T-helper 1 cell treated with Interleukin-12 subunit alpha and Interleukin-12 subunit beta and Interleukin-4 antibody, amounts not matched to agents 30 μg/mL and 1 μg/mL, for 36 hours (primary cell): ENCODE results near the gene IMP4.
A peak's percentile ranks its signal among the peaks of the same experiment; 100 is the strongest.

Experiments used
- H3K27ac Mint-ChIP-seq: one replicate; pipeline ENCODE4 v1.8.0; 2021; ENCODE audit warnings: mild to moderate bottlenecking, mixed read lengths
- H3K27me3 Mint-ChIP-seq: one replicate; pipeline ENCODE4 v1.8.0; 2021; ENCODE audit warnings: low read depth, mixed read lengths
- H3K36me3 Mint-ChIP-seq: one replicate; pipeline ENCODE4 v1.8.0; 2021; ENCODE audit warnings: low read depth, mixed read lengths
- H3K4me1 Mint-ChIP-seq: one replicate; pipeline ENCODE4 v1.8.0; 2021; ENCODE audit warnings: low read depth, mixed read lengths
- H3K4me3 Mint-ChIP-seq: one replicate; pipeline ENCODE4 v1.8.0; 2021; ENCODE audit warnings: mild to moderate bottlenecking, moderate library complexity, mixed read lengths
- H3K9me3 Mint-ChIP-seq: one replicate; pipeline ENCODE4 v1.8.0; 2021; ENCODE audit warnings: mixed read lengths

The IMP4 gene

GRCh38 chr2:130342533-130343275 is at the start of gene IMP4:
TSS of gene IMP4 (plus strand) at chr2:130342897. CDS start at chr2:130342933, 36 bp downstream.
- H3K36me3 Mint-ChIP-seq, result peaks cover 46% of the 10 kb centered on the region
- H3K9me3 Mint-ChIP-seq, result no peaks in the 10 kb centered on the region
- peaks cover 22% of the 10 kb centered on the region for H3K4me1 Mint-ChIP-seq
- peak within 1 kb of the TSS; percentile 99 for H3K27ac Mint-ChIP-seq
- H3K4me3 Mint-ChIP-seq, result peak within 1 kb of the TSS; percentile 100
- no peaks in the 10 kb centered on the region for H3K27me3 Mint-ChIP-seq

- Mint-ChIP-seq H3K27me3 (peaks cover 16% of the 10 kb centered on the region), H3K4me3 (no peak overlapping the region), H3K27ac (no peak overlapping the region), H3K9me3 (no peaks in the 10 kb centered on the region), H3K4me1 (no peaks in the 10 kb centered on the region), H3K36me3 (no peaks in the 10 kb centered on the region)
Measured at GRCh38 chr2:130300258-130300969, 42.3 kb upstream of the IMP4 start.

GRCh38 chr2:130300970-130301348 is 41.7 kb upstream of the IMP4 start:
- Mint-ChIP-seq H3K36me3 (no peaks in the 10 kb centered on the region), H3K27ac (no peak overlapping the region), H3K4me1 (no peaks in the 10 kb centered on the region), H3K4me3 (no peak overlapping the region), H3K27me3 (peaks cover 16% of the 10 kb centered on the region), H3K9me3 (no peaks in the 10 kb centered on the region)

- H3K4me1 Mint-ChIP-seq, result no peaks in the 10 kb centered on the region
- H3K27ac Mint-ChIP-seq, result no peak overlapping the region
- peaks cover 22% of the 10 kb centered on the region for H3K27me3 Mint-ChIP-seq
- no peak overlapping the region for H3K4me3 Mint-ChIP-seq
- H3K36me3 Mint-ChIP-seq, result no peaks in the 10 kb centered on the region
- H3K9me3 Mint-ChIP-seq, result no peaks in the 10 kb centered on the region
Measured at GRCh38 chr2:130302164-130302886, 40.4 kb upstream of the IMP4 start.

GRCh38 chr2:130303169-130303568 is 39.5 kb upstream of the IMP4 start:
- Mint-ChIP-seq H3K36me3 (no peaks in the 10 kb centered on the region), H3K27ac (no peak overlapping the region), H3K4me1 (no peaks in the 10 kb centered on the region), H3K4me3 (no peak overlapping the region), H3K27me3 (peaks cover 20% of the 10 kb centered on the region), H3K9me3 (no peaks in the 10 kb centered on the region)

- H3K27ac Mint-ChIP-seq, result no peak overlapping the region
- H3K9me3 Mint-ChIP-seq, result no peaks in the 10 kb centered on the region
- no peak overlapping the region for H3K4me3 Mint-ChIP-seq
- no peaks in the 10 kb centered on the region for H3K36me3 Mint-ChIP-seq
- peaks cover 19% of the 10 kb centered on the region for H3K27me3 Mint-ChIP-seq
- H3K4me1 Mint-ChIP-seq, result no peaks in the 10 kb centered on the region
Measured at GRCh38 chr2:130304726-130305125, 38.0 kb upstream of the IMP4 start.

GRCh38 chr2:130307850-130308249 is 34.8 kb upstream of the IMP4 start:
- Mint-ChIP-seq H3K27ac (no peak overlapping the region), H3K9me3 (no peaks in the 10 kb centered on the region), H3K27me3 (peaks cover 18% of the 10 kb centered on the region), H3K4me3 (no peak overlapping the region), H3K36me3 (no peaks in the 10 kb centered on the region), H3K4me1 (no peaks in the 10 kb centered on the region)

GRCh38 chr2:130310881-130311280 is 31.8 kb upstream of the IMP4 start:
- no peaks in the 10 kb centered on the region for H3K9me3 Mint-ChIP-seq
- H3K27me3 Mint-ChIP-seq, result peaks cover 15% of the 10 kb centered on the region

GRCh38 chr2:130313812-130314334 is 28.8 kb upstream of the IMP4 start:
- no peaks in the 10 kb centered on the region for H3K36me3 Mint-ChIP-seq
- H3K27me3 Mint-ChIP-seq, result peaks cover under 1% of the 10 kb centered on the region
- H3K4me1 Mint-ChIP-seq, result no peaks in the 10 kb centered on the region
- no peak overlapping the region for H3K4me3 Mint-ChIP-seq
- H3K9me3 Mint-ChIP-seq, result no peaks in the 10 kb centered on the region
- no peak overlapping the region for H3K27ac Mint-ChIP-seq

More at GRCh38 chr2:130310881-130311280, 31.8 kb upstream of the IMP4 start:
- no peak overlapping the region for H3K27ac Mint-ChIP-seq
- no peaks in the 10 kb centered on the region for H3K4me1 Mint-ChIP-seq
- H3K4me3 Mint-ChIP-seq, result no peak overlapping the region
- no peaks in the 10 kb centered on the region for H3K36me3 Mint-ChIP-seq

- no peak overlapping the region for H3K4me3 Mint-ChIP-seq
Measured at GRCh38 chr2:130314377-130314776, 28.3 kb upstream of the IMP4 start.

GRCh38 chr2:130316596-130316995 is 26.1 kb upstream of the IMP4 start:
- H3K27me3 Mint-ChIP-seq, result peaks cover 6% of the 10 kb centered on the region
- no peak overlapping the region for H3K4me3 Mint-ChIP-seq
- H3K27ac Mint-ChIP-seq, result no peak overlapping the region
- H3K4me1 Mint-ChIP-seq, result no peaks in the 10 kb centered on the region
- no peaks in the 10 kb centered on the region for H3K9me3 Mint-ChIP-seq
- H3K36me3 Mint-ChIP-seq, result no peaks in the 10 kb centered on the region

More at GRCh38 chr2:130314377-130314776, 28.3 kb upstream of the IMP4 start:
- no peaks in the 10 kb centered on the region for H3K9me3 Mint-ChIP-seq
- H3K27ac Mint-ChIP-seq, result no peak overlapping the region
- no peaks in the 10 kb centered on the region for H3K4me1 Mint-ChIP-seq
- no peaks in the 10 kb centered on the region for H3K36me3 Mint-ChIP-seq
- no peaks in the 10 kb centered on the region for H3K27me3 Mint-ChIP-seq

- no peak overlapping the region for H3K4me3 Mint-ChIP-seq
- H3K9me3 Mint-ChIP-seq, result no peaks in the 10 kb centered on the region
Measured at GRCh38 chr2:130318906-130319305, 23.8 kb upstream of the IMP4 start.

GRCh38 chr2:130319536-130319935 is 23.2 kb upstream of the IMP4 start:
- Mint-ChIP-seq H3K4me3 (no peak overlapping the region), H3K36me3 (no peaks in the 10 kb centered on the region), H3K4me1 (no peaks in the 10 kb centered on the region), H3K27ac (no peak overlapping the region), H3K9me3 (no peaks in the 10 kb centered on the region), H3K27me3 (peaks cover 25% of the 10 kb centered on the region)

More at GRCh38 chr2:130318906-130319305, 23.8 kb upstream of the IMP4 start:
- Mint-ChIP-seq H3K27ac (no peak overlapping the region), H3K4me1 (no peaks in the 10 kb centered on the region), H3K36me3 (no peaks in the 10 kb centered on the region), H3K27me3 (peaks cover 19% of the 10 kb centered on the region)

GRCh38 chr2:130327703-130328527 is 14.8 kb upstream of the IMP4 start:
- peaks cover 5% of the 10 kb centered on the region for H3K4me1 Mint-ChIP-seq
- no peaks in the 10 kb centered on the region for H3K9me3 Mint-ChIP-seq
- no peaks in the 10 kb centered on the region for H3K36me3 Mint-ChIP-seq
- H3K27me3 Mint-ChIP-seq, result peaks cover 57% of the 10 kb centered on the region
- H3K4me3 Mint-ChIP-seq, result no peak overlapping the region
- H3K27ac Mint-ChIP-seq, result no peak overlapping the region
